ENCODE data around the gene TBC1D32.
A peak's percentile ranks its signal among the peaks of the same experiment; 100 is the strongest.
"Not testable (repeated sequence)": the region's sequence is repeated elsewhere in the genome, so short reads cannot be mapped to it uniquely, and the experiment has no call there.

The TBC1D32 gene

DNA sequence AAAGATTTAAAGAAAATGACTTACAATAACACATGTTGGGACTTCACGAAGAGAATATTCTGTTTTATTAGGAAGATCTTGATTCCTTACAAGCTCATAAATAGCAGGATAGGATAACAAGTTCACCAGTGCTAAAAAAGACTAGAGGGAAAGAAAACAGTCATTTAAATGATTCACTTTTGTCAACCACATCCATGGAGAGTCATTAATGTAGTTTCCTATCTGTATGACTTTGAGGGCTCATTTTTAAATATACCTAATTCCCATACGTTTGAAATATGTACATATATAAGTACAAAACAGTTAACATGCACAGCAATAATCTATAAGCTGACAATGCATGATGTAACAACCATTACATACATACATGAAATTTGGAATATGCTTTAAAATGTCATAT is 111.1 kb downstream of the TBC1D32 start:
- peak; percentile 1 for DNase-seq (ENCODE audit: low spot score)

DNA sequence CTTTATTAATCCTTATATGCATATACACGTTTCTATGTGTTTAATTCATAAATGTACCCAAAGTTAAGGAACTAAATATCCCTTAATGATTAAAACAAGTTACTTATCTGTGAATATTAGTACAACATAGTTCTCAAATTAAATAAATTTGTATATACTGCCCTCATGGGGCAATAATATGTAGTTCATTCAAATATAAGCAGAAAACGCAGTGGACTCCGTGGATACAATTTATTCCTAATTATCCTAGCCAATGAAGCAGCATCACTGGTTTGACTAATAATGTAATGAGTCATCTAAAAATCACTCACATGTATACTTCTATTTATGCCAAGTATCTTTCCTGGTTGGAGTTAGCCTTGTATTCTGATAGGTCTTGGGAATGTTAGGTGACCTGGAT is 111.6 kb downstream of the TBC1D32 start:
- DNase-seq (ENCODE audit: low spot score) = no peak

DNA sequence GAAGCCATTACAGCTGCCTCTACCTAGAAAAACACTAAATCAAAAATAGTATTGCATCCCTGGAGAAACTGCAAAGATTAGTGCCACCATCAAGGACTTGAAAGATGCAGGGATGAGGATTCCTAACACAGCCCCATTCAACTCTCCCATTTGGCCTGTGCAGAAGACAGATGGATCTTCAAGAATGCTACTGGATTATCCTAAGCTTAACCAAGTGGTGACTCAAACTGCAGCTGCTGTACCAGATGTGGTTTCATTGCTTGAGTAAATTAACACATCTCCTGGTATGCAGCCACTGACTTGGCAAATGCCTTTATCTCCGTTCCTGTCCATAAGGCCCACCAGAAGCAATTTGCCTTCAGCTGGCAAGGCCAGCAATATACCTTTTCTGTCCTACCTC is 117.4 kb downstream of the TBC1D32 start:
- DNase-seq (ENCODE audit: low spot score) = no peak

DNA sequence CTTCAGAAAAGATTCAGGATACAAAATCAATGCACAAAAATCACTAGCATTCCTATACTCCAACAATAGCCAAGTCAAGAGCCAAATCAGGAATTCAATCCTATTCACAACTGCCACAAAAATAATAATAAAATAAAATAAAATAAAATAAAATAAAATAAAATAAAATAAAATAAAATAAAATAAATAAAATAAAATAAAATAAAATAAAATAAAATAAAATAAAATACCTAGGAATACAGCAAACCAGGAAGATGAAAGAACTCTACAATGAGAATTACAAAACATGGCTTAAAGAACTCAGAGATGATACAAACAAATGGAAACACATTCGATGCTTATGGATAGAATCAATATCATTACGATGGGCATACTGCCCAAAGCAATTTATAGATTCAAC is 120.9 kb downstream of the TBC1D32 start:
- DNase-seq (ENCODE audit: low spot score) = not testable (repeated sequence)

DNA sequence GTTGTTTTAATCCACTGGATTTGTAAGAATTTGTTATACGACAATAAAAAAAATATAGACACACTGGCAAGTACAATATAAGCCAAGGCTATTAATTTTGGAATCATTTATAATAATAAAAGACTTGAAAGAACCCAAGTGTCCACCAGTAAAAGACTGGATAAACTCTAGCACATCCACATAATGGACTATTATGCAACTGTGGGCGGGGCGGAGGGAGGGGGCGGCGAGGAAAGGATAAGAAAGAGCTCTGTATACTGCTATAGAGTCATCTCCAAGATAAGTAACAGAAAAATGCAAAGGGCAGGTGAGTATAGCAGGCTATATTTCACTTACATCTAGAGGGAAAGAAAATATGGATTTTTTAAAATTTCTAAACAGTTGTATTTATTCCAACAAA is 123.3 kb downstream of the TBC1D32 start:
- DNase-seq (ENCODE audit: low spot score) = no peak

DNA sequence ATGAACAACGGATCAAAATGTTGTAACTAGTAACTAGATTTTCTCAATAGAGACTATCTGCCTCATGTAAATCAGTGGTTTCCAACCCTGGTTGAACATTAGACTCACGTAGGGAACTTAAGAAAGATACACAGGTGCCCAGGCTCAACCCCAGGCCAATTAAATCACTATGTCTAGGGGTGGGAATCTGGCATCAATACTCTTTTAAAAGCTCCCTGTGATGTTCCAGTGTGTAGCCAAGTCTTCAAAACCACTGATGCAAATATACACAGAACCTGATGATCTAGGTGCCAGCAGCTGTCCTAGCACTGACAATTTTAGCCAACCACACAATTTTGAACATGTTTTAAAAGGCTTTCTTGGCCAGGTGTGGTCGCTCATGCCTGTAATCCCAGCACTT is 128.7 kb downstream of the TBC1D32 start:
- DNase-seq (ENCODE audit: low spot score) = no peak

GRCh38 chr6:121201105-121201504 is 133.2 kb downstream of the TBC1D32 start:
- DNase-seq (ENCODE audit: low spot score) = no peak

GRCh38 chr6:121196042-121196441 is 138.2 kb downstream of the TBC1D32 start:
- not testable (repeated sequence) for DNase-seq (ENCODE audit: low spot score)

DNA sequence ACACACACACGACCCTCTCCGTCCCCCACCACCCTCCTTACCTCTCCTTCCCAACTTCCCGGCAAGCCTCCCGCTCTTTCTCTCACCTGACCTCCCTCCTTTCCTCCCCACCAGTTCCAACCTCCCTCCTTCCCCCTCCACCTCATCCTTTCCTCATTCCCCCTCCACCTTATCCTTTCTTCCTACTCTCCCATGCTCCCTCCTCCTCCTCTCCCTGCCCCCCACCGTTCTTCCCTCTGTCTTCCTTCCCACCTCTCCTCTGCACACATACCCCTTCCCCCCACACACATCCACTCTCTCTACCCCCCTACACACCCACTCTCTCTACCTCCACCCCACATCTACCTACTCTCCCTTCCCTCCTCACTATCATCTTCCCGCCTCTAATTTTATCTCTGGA is 144.2 kb downstream of the TBC1D32 start:
- DNase-seq (ENCODE audit: low spot score) = no peak

DNA sequence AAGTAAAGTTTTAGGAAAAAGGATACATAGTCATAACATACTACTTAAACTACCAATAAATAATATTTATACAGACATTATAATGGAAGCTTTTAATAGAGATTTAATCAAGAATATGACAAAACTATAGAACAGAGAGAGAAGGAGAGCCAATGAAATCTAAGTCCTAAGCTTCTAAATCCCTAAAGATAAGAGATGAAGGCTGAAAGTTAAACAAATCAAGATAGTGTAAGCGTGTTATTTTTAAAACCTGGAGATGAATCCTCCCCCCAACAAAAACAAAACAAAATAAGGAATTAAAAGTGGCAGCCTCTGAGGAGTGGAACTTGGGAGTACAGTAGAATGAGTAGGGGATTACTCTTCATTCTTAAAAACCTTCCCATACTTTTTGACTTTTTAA is 145.9 kb downstream of the TBC1D32 start:
- DNase-seq (ENCODE audit: low spot score) = no peak

GRCh38 chr6:121187833-121188200 is 146.5 kb downstream of the TBC1D32 start:
- DNase-seq (ENCODE audit: low spot score) = no peak

DNA sequence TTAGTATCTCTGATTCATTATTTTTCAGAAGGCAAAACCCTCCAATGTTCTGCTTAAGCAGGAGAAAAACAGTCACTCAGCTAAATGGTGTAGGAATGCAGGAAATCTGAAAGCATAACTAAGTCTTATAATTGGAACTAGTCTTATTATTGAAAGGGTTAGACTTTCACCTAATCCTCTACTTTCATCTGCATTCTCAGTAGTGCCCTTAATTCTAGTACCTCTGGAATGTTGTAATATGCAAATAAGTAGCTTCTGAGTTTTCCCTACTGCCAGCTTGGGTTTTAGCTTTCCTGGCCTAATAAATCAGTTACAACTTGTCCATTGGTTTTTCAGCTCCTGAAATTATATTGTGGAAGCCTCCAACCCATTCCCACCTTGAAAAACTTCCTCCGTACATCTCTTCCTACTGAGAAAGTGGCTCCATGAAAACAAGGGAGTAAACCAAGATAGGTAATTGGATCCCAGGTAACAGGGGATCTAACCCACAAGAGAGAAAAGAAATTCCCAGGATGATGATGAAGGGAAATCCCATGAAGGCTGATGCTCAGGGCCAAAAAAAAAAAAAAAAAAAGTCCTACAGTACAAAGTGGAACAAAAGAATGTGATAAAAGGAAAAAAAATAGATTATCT is 147.0 kb downstream of the TBC1D32 start:
- no peak for DNase-seq (ENCODE audit: low spot score)

GRCh38 chr6:121183742-121184141 is 150.5 kb downstream of the TBC1D32 start:
- no peak for DNase-seq (ENCODE audit: low spot score)

GRCh38 chr6:121175827-121176226 is 158.5 kb downstream of the TBC1D32 start:
- DNase-seq (ENCODE audit: low spot score) = no peak

GRCh38 chr6:121172451-121172850 is 161.8 kb downstream of the TBC1D32 start:
- not testable (repeated sequence) for DNase-seq (ENCODE audit: low spot score)

DNA sequence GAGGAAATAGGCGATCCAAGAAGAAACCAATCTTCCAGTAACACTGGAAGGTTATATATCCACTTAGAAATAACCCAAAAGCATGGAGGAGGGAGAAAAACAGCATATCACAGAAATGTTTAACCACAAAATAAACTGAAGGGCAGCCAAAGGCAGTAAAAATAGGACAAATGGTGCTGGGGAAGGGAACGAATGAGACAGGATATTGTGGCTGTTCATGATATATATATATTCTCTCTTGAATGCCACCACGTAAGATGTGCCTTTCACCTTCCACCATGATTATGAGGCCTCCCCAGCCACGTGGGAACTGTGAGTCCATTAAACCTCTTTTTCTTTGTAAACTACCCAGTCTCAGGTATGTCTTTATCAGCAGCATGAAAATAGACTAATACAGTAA is 162.4 kb downstream of the TBC1D32 start:
- DNase-seq (ENCODE audit: low spot score) = no peak

DNA sequence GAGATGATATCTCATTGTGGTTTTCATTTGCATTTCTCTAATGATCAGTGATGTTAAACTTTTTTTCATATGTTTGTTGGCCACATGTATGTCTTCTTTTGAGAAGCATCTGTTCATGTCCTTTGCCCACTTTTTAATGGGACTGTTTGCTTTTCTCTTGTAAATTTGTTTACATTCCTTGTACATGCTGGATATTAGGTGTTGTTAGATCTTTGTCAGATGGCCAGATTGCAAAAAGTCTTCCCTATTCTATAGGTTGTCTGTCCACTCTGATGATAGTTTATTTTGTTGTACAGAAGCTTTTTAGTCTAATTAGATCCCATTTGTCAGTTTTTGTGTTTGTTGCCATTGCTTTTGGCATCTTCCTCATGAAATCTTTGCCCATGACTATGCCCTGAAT is 172.4 kb downstream of the TBC1D32 start:
- DNase-seq (ENCODE audit: low spot score) = no peak

GRCh38 chr6:121160276-121160675 is 174.0 kb downstream of the TBC1D32 start:
- DNase-seq (ENCODE audit: low spot score) = peak; percentile 0

DNA sequence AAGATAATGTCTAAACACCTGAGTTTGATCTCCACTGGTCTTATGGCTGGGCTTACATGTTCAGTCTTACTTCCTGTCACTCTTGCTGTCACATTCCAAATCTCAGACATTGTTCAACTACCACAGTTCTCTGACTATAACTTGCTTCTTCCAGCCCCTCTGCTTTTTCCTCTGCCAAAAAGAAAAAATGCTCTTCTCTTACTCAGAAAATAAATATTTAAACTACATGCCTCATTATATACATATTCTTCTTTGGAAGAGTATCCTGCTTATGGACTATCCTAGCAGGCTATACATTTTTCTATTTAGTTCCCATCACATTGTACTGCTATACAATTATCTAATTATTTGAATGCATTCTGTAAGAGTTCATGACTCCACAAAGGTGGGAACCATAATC is 175.4 kb downstream of the TBC1D32 start:
- no peak for DNase-seq (ENCODE audit: low spot score)

DNA sequence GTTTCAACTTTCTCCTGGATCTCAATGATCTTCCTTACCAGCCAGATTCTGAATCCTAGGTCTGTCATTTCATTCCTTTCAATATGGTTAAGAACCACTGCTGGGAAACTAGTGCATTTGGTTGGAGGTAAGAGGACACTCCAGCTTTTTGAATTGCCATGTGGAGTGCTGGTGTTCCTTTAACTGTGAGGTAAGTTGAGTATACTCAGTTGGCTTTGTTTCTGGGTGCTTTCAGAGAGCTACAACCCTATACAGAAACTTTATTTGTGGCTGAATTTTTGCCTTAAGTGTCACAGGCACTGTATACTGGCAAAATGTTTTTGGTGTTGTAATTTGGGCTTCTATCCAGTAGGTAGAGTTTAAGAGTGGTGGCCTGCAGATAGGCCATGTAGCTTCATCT is 175.8 kb downstream of the TBC1D32 start:
- DNase-seq (ENCODE audit: low spot score) = no peak

DNA sequence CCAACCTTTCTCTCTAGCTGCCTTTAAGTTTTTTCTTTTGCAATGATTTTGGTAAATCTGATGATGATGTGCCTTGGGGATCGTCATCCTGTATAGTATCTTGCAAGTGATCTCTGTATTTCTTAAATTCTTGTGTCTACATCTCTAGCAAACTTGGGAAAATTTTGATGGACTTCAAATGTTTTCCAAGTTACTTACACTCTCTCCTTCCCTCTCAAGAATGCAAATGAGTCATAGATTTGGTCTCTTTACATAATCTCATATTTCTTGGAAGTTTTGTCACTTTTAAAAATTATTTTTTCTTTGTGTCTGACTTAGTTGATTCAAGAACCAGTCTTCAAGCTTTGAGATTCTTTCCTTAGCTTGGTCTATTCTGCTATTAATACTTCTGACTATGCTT is 176.4 kb downstream of the TBC1D32 start:
- DNase-seq (ENCODE audit: low spot score) = no peak

GRCh38 chr6:121143476-121143875 is 190.8 kb downstream of the TBC1D32 start:
- no peak for DNase-seq (ENCODE audit: low spot score)

- DNase-seq (ENCODE audit: low spot score) = no peak
Observed at GRCh38 chr6:121142093-121142492, 192.2 kb downstream of the TBC1D32 start.

DNA sequence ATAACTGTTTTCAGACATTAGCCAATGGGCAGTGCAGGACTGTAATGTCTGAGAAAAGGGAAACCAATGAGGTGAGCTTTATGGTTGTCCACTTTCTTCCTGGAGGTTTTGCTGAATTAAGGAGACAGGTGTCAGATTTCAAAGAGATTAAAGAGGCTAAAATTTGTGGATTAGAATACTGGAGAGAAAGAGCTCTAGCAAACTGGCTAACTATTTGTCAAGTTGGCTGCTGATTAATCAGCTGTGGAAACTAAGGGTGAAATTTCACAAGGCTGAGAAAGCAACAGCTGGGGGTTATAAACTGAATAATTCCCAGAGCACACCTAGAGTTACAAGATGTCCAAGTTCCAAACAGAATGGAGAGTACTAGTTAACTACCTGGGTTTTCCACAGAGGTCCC is 198.9 kb downstream of the TBC1D32 start:
- no peak for DNase-seq (ENCODE audit: low spot score)

GRCh38 chr6:121134922-121135321 is 199.4 kb downstream of the TBC1D32 start:
- no peak for DNase-seq (ENCODE audit: low spot score)
